ENCODE measurements around the gene SDHAF2.

Gene SDHAF2

DNA sequence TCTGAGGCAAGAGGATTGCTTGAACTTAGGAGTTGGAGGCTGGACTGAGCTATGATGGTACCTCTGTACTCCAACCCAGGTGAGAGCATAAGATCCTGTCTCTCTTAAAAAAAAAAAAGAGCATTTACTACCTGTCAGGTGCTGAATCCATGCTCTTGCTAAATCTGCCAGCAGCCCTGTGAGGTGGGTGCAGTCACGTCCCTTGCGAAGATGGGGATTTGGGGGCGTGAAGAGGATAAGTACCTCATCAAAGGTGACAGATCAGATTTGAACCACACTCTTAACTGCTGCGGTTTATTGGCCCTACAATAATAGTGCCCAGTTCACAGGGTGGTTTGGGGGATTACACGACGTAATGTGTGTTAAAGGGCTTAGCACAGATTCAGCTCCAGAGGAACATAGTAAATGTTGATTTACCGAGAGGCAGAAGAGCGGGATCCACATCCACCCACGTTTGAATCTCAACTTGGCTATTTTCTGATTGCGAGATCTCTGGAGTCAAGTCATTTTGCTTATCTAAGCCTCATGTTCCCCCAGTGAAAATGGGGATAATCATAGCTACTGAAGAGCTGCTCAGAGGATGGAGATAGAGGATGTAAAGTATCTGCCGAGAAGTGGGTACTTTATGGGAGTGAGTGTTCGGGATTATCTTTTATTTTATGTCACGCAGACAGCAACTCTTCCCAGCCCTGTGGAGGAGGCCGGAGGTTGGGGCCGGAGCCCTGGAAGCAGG, 50.5 kb downstream of the SDHAF2 start:
- no peak overlapping the region for H3K27ac ChIP-seq (ENCODE audit: low read depth, low read length, poor library complexity, severe bottlenecking)
- no peaks in the 10 kb centered on the region for H3K9me2 ChIP-seq (ENCODE audit: low read depth, low read length)
- H3K79me2 ChIP-seq (ENCODE audit: insufficient read depth, low read length) = no peaks in the 10 kb centered on the region
- no peak overlapping the region for H3K9ac ChIP-seq (ENCODE audit: low read length)
- H2AFZ ChIP-seq (ENCODE audit: low read length) = no peak overlapping the region
- no peaks in the 10 kb centered on the region for H3K9me3 ChIP-seq (ENCODE audit: low read length)
- no peak overlapping the region for H3K4me3 ChIP-seq (ENCODE audit: low read depth, low read length, poor library complexity, severe bottlenecking)
- peaks cover 9% of the 10 kb centered on the region; the same call in 1 of the 2 replicates for H3K27me3 ChIP-seq (ENCODE audit: insufficient read depth, low read length)
- no peaks in the 10 kb centered on the region for H4K20me1 ChIP-seq (ENCODE audit: insufficient read depth, low read length)
- no peaks in the 10 kb centered on the region for H3K36me3 ChIP-seq (ENCODE audit: insufficient read depth, low read length)
- TF ChIP-seq EZH2 (IDR thresholded peaks at IDR 0.05; ENCODE audit: borderline replicate concordance, low read length) = no peak
- TF ChIP-seq, protein P1, sequence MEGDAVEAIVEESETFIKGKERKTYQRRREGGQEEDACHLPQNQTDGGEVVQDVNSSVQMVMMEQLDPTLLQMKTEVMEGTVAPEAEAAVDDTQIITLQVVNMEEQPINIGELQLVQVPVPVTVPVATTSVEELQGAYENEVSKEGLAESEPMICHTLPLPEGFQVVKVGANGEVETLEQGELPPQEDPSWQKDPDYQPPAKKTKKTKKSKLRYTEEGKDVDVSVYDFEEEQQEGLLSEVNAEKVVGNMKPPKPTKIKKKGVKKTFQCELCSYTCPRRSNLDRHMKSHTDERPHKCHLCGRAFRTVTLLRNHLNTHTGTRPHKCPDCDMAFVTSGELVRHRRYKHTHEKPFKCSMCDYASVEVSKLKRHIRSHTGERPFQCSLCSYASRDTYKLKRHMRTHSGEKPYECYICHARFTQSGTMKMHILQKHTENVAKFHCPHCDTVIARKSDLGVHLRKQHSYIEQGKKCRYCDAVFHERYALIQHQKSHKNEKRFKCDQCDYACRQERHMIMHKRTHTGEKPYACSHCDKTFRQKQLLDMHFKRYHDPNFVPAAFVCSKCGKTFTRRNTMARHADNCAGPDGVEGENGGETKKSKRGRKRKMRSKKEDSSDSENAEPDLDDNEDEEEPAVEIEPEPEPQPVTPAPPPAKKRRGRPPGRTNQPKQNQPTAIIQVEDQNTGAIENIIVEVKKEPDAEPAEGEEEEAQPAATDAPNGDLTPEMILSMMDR (IDR thresholded peaks at IDR 0.05; ENCODE audit: low read length) = no peak
- no peak overlapping the region for H3K4me2 ChIP-seq (ENCODE audit: low read length)
- H3K4me1 ChIP-seq (ENCODE audit: insufficient read depth, low read length, severe bottlenecking) = no peaks in the 10 kb centered on the region
- H3F3A ChIP-seq (ENCODE audit: insufficient read depth, low read length) = no peaks in the 10 kb centered on the region

DNA sequence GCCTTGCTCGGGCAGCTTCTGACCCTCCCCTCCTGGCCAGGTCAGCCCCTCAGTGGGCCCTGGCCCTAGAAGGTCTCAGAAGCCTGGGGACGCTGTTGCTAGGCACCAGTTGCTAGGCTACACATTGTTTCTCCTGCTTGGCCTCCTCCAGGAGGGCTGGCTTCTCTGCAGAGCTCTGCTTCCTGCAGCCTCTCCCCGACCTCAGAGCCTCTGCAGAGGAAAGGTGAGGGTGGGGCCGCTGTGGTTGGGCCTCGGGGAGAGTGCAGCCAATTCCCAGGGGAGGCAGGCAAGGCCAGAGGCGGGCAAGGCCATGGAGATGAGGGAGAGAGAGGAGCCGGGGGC, 51.0 kb downstream of the SDHAF2 start:
- Histone ChIP-seq H3K9me3 (ENCODE audit: low read length) (no peaks in the 10 kb centered on the region), H3K36me3 (ENCODE audit: insufficient read depth, low read length) (no peaks in the 10 kb centered on the region), H4K20me1 (ENCODE audit: insufficient read depth, low read length) (no peaks in the 10 kb centered on the region), H3F3A (ENCODE audit: insufficient read depth, low read length) (no peaks in the 10 kb centered on the region), H3K4me1 (ENCODE audit: insufficient read depth, low read length, severe bottlenecking) (no peaks in the 10 kb centered on the region), H3K9ac (ENCODE audit: low read length) (no peak overlapping the region), H3K27me3 (ENCODE audit: insufficient read depth, low read length) (peaks cover 13% of the 10 kb centered on the region; the same call in 1 of the 2 replicates), H3K4me3 (ENCODE audit: low read depth, low read length, poor library complexity, severe bottlenecking) (no peak overlapping the region), H3K9me2 (ENCODE audit: low read depth, low read length) (no peaks in the 10 kb centered on the region), H3K27ac (ENCODE audit: low read depth, low read length, poor library complexity, severe bottlenecking) (no peak overlapping the region), H3K4me2 (ENCODE audit: low read length) (no peak overlapping the region), H3K79me2 (ENCODE audit: insufficient read depth, low read length) (no peaks in the 10 kb centered on the region), H2AFZ (ENCODE audit: low read length) (no peak overlapping the region)
- no peak for TF ChIP-seq EZH2 (IDR thresholded peaks at IDR 0.05; ENCODE audit: borderline replicate concordance, low read length)
- TF ChIP-seq, protein P1 (IDR thresholded peaks at IDR 0.05; ENCODE audit: low read length) = no peak

DNA sequence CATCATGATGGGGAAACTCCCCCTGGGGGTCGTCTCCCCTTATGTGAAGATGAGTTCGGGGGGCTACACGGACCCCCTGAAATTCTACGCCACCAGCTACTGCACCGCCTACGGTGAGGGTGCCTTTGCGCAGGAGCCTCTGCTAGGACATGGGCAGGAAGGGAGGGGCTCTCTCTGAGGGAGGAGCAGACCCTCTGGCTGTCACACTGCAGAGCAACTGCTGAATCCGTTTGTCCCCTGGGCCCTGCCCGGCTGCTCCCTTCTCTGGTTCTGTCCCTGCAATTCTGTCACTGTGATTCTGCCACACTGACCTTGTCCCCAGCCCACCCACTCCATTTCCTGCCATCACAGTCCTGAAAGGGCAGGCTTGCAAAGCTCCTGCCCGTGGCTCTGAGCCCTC, 51.9 kb downstream of the SDHAF2 start:
- Histone ChIP-seq H2AFZ (ENCODE audit: low read length) (no peak overlapping the region), H3K9ac (ENCODE audit: low read length) (no peak overlapping the region), H3K9me3 (ENCODE audit: low read length) (no peaks in the 10 kb centered on the region), H3K79me2 (ENCODE audit: insufficient read depth, low read length) (no peaks in the 10 kb centered on the region), H3K27ac (ENCODE audit: low read depth, low read length, poor library complexity, severe bottlenecking) (no peak overlapping the region), H4K20me1 (ENCODE audit: insufficient read depth, low read length) (no peaks in the 10 kb centered on the region), H3K27me3 (ENCODE audit: insufficient read depth, low read length) (peaks cover 13% of the 10 kb centered on the region; the same call in 1 of the 2 replicates), H3F3A (ENCODE audit: insufficient read depth, low read length) (no peaks in the 10 kb centered on the region), H3K4me3 (ENCODE audit: low read depth, low read length, poor library complexity, severe bottlenecking) (no peak overlapping the region), H3K9me2 (ENCODE audit: low read depth, low read length) (no peaks in the 10 kb centered on the region), H3K4me1 (ENCODE audit: insufficient read depth, low read length, severe bottlenecking) (no peaks in the 10 kb centered on the region), H3K36me3 (ENCODE audit: insufficient read depth, low read length) (no peaks in the 10 kb centered on the region), H3K4me2 (ENCODE audit: low read length) (no peak overlapping the region)
- TF ChIP-seq, protein P1 (IDR thresholded peaks at IDR 0.05; ENCODE audit: low read length) = no peak
- no peak for TF ChIP-seq EZH2 (IDR thresholded peaks at IDR 0.05; ENCODE audit: borderline replicate concordance, low read length)
